Type B pancreatic cell (in vitro differentiated cells): ENCODE results near the gene ADAMTS9. TPM values are rescaled to one million over a fixed set of nuclear protein-coding genes. Genes with fewer than 3 reads are reported as not detected.

Source experiments
- DNase-seq: peaks from one replicate; pipeline ENCODE4 v3.0.0; 2021; ENCODE audit warnings: mixed read lengths; ENCODE audit not compliant: unreplicated experiment; ENCODE audit errors: extremely low spot score
- H3K27ac Mint-ChIP-seq: 2 replicates; pipeline ENCODE4 v1.8.0; 2021; ENCODE audit warnings: mild to moderate bottlenecking, mixed read lengths
- H3K27me3 Mint-ChIP-seq: 2 replicates; pipeline ENCODE4 v1.8.0; 2021; ENCODE audit warnings: mixed read lengths
- H3K36me3 Mint-ChIP-seq: 2 replicates; pipeline ENCODE4 v1.8.0; 2021; ENCODE audit warnings: mixed read lengths
- H3K4me1 Mint-ChIP-seq: one replicate; pipeline ENCODE4 v1.8.0; 2021; ENCODE audit warnings: mixed read lengths; ENCODE audit not compliant: unreplicated experiment
- H3K4me3 Mint-ChIP-seq: 2 replicates; pipeline ENCODE4 v1.8.0; 2021; ENCODE audit warnings: mild to moderate bottlenecking, mixed read lengths
- H3K9me3 Mint-ChIP-seq: 2 replicates; pipeline ENCODE4 v1.8.0; 2021; ENCODE audit warnings: mixed read lengths
- total RNA-seq: library from RNA; stranded (reverse); gene quantifications from 2 replicates; pipeline ENCODE4 v1.2.1, GENCODE V29; 2021; ENCODE audit warnings: low replicate concordance
- TF ChIP-seq, protein P1 (sequence below): fragments of 200-600 bp; sonication (generic); conservative IDR thresholded peaks from 2 replicates; pipeline ENCODE4 v1.5.0; 2021; ENCODE audit warnings: antibody characterized with exemption, mild to moderate bottlenecking

The ADAMTS9 gene
- total RNA-seq, 1 donor from 2014 or later: 34.9 TPM

DNA sequence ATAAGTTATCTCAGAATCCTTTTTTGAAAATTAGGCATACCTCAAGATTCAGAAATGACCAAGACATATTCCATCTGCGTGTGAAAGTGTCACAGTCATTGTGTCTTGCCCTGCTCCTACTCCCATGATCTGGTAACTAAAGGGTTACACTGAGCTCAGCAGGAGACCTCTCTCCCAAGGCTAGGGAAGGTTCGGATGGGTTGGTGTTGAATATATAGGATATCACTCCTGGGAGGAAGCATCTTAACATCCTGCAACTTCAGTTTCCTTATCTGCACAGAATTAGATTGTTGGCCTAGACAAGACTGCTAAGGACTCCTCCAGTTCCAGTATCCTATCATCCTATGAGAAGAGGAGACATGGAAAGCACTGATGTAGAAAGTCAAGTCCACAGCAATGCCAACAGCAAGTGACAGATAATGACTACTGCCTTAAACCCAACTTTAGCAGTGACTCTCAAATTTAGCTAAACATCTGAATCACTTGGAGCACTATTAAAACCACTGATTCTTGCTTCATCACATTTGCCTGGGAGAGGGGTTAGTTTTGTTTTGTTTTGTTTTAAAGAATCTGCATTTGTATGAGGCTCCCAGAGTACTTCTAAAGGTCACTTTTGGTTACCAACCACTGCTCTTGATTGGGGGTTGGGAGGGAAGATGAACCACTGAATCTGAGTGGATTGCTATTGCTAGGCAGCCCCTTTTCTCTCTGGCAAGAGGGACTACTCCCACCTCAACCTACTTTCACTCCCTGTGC is 9.7 kb downstream of the ADAMTS9 start:
- H3K36me3 Mint-ChIP-seq: peaks cover 14% of the 10 kb centered on the region
- peaks cover 14% of the 10 kb centered on the region for H3K4me1 Mint-ChIP-seq
- DNase-seq: no peak
- H3K27me3 Mint-ChIP-seq: peaks cover 3% of the 10 kb centered on the region
- no peak overlapping the region for H3K27ac Mint-ChIP-seq
- no peak overlapping the region for H3K4me3 Mint-ChIP-seq
- TF ChIP-seq, protein P1, sequence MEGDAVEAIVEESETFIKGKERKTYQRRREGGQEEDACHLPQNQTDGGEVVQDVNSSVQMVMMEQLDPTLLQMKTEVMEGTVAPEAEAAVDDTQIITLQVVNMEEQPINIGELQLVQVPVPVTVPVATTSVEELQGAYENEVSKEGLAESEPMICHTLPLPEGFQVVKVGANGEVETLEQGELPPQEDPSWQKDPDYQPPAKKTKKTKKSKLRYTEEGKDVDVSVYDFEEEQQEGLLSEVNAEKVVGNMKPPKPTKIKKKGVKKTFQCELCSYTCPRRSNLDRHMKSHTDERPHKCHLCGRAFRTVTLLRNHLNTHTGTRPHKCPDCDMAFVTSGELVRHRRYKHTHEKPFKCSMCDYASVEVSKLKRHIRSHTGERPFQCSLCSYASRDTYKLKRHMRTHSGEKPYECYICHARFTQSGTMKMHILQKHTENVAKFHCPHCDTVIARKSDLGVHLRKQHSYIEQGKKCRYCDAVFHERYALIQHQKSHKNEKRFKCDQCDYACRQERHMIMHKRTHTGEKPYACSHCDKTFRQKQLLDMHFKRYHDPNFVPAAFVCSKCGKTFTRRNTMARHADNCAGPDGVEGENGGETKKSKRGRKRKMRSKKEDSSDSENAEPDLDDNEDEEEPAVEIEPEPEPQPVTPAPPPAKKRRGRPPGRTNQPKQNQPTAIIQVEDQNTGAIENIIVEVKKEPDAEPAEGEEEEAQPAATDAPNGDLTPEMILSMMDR: no peak
- no peaks in the 10 kb centered on the region for H3K9me3 Mint-ChIP-seq

DNA sequence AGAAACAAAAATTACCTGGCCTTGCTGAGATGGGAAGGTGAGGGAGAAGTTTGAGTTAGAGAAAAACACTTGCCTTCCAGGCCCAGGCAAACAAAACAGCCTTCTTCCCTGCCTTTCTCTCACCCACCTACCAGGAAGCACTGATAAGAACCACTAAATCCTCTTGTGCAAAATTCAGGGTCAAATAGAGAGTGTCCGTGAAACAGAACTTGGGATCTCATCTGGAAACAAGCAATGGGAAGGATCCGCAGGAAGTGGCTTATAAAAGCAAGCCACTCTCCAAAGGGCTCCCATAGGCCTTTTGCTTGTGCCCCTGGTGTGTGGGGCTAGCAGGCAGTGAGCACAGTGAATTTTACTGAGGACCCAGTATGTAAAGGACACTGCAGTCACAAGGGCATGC is 11.0 kb downstream of the ADAMTS9 start:
- TF ChIP-seq, protein P1: no peak
- Mint-ChIP-seq H3K27me3 (peaks cover under 1% of the 10 kb centered on the region), H3K9me3 (no peaks in the 10 kb centered on the region), H3K4me1 (peaks cover 14% of the 10 kb centered on the region), H3K4me3 (no peak overlapping the region), H3K36me3 (peaks cover 14% of the 10 kb centered on the region), H3K27ac (no peak overlapping the region)
- no peak for DNase-seq

DNA sequence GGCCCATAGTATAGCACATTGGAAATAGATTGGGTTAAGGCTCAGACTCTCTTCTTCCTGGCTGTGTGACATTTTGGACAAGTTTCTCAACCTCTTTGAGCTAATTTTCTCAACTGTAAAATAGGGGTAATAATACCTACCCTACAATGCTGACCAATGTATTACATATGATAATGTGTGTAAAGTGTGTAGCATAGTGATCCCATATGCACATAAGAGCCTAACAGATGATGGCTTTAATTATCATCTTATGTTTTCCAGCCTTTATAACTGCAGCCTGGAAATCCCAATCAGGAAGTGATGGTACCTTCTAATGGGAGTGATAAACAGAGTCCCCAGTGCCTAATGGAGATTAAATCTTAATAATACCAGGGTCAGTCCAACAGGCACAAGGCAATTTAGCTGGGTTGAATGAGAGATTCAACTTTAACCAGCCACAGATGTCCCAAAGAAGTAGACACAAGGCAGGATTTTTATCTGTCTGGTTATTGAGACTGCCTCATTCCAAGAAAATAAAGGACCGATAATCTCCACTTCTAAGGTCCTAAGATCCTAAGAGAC is 12.0 kb downstream of the ADAMTS9 start:
- no peak for DNase-seq
- Mint-ChIP-seq H3K27me3 (no peaks in the 10 kb centered on the region), H3K4me3 (no peak overlapping the region), H3K27ac (no peak overlapping the region), H3K36me3 (peaks cover 14% of the 10 kb centered on the region), H3K9me3 (no peaks in the 10 kb centered on the region), H3K4me1 (peaks cover 14% of the 10 kb centered on the region)
- TF ChIP-seq, protein P1: no peak

DNA sequence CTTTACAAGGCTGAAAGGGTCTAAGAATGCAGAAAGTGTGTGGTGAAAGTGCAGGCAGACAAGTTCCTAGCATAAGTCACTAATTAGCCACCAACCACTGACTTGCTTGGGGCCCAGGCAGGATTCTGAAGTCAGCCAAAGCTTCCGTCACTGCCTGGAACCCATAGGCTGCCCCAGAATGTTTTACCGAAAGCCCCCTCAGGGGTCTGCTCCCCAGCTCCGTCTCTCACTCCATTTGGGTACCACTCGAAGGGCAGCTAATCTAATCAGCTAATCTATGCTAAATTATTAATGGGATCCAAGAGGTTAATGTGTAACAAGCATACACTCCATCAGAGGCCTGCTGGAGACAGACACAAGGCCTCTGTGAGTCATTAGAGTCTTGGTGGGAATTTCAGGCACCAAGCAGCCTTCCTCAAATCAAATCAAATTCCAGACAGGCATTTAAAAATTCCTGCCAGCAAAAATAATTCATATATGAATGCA is 13.2 kb downstream of the ADAMTS9 start:
- peaks cover 14% of the 10 kb centered on the region for H3K4me1 Mint-ChIP-seq
- H3K9me3 Mint-ChIP-seq: no peaks in the 10 kb centered on the region
- TF ChIP-seq, protein P1: no peak
- DNase-seq: no peak
- no peak overlapping the region for H3K27ac Mint-ChIP-seq
- H3K36me3 Mint-ChIP-seq: peaks cover 14% of the 10 kb centered on the region
- no peaks in the 10 kb centered on the region for H3K27me3 Mint-ChIP-seq
- H3K4me3 Mint-ChIP-seq: no peak overlapping the region

DNA sequence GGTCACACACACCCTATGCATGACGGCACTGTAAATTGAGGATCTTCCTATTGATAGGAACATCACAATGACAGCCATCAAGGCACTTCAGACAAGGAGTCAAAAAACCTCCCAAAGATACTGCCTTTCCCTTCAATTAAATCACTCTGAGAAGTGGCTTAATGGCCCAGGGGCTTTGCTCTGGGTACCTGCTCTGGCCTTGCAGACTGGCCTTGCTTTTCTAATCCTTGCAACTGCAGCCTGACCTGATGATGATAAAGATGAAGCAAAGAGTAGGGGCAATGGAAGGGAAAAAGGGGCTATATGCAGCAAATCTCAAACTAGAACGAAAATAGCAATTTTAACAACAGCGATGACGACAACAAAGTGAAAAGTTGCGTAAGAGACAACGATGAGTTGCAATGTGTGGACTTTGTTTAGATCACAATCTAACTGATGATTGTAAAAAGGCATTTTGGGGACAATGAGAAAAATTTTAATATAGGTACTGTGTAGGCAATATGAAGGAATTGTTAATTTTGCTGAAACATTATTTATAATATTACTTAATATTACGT is 14.6 kb downstream of the ADAMTS9 start:
- Mint-ChIP-seq H3K9me3 (no peaks in the 10 kb centered on the region), H3K36me3 (peaks cover 13% of the 10 kb centered on the region), H3K27me3 (no peaks in the 10 kb centered on the region), H3K27ac (no peak overlapping the region), H3K4me1 (peaks cover 14% of the 10 kb centered on the region), H3K4me3 (no peak overlapping the region)
- TF ChIP-seq, protein P1: no peak
- no peak for DNase-seq
